Ishikawa (cell line): ENCODE data around the gene MS4A13.

Experiments used
- CEBPB ChIP-seq: IDR thresholded peaks from 2 replicates; pipeline ENCODE4 v1.6.1; 2012
- CREB1 ChIP-seq: IDR thresholded peaks from 2 replicates; pipeline ENCODE4 v1.6.1; 2012; ENCODE audit warnings: low read depth
- EGR1 ChIP-seq: IDR thresholded peaks from 2 replicates; pipeline ENCODE4 v1.6.1; 2012
- EP300 ChIP-seq: IDR thresholded peaks from 2 replicates; pipeline ENCODE4 v1.6.1; 2012; ENCODE audit warnings: borderline replicate concordance
- FOXM1 ChIP-seq: IDR thresholded peaks from 2 replicates; pipeline ENCODE4 v1.6.1; 2012; ENCODE audit warnings: low read depth, borderline replicate concordance
- MAX ChIP-seq: IDR thresholded peaks from 2 replicates; pipeline ENCODE4 v1.6.1; 2012
- NFIC ChIP-seq: IDR thresholded peaks from 2 replicates; pipeline ENCODE4 v1.6.1; 2012
- RAD21 ChIP-seq: IDR thresholded peaks from 2 replicates; pipeline ENCODE4 v1.6.1; 2012; ENCODE audit warnings: low read depth
- REST ChIP-seq: IDR thresholded peaks from 2 replicates; pipeline ENCODE4 v1.6.1; 2012; ENCODE audit warnings: low read depth, mild to moderate bottlenecking
- TAF1 ChIP-seq: IDR thresholded peaks from 2 replicates; pipeline ENCODE4 v1.6.1; 2012; ENCODE audit warnings: low read depth, mild to moderate bottlenecking
- TCF12 ChIP-seq: IDR thresholded peaks from 2 replicates; pipeline ENCODE4 v1.6.1; 2012; ENCODE audit warnings: low read depth
- TEAD4 ChIP-seq: IDR thresholded peaks from 2 replicates; pipeline ENCODE4 v1.6.1; 2012
- USF1 ChIP-seq: IDR thresholded peaks from 2 replicates; pipeline ENCODE4 v1.6.1; 2012
- YY1 ChIP-seq: IDR thresholded peaks from 2 replicates; pipeline ENCODE4 v1.6.1; 2012; ENCODE audit warnings: low read depth
- ZBTB7A ChIP-seq: IDR thresholded peaks from 2 replicates; pipeline ENCODE4 v1.6.1; 2012; ENCODE audit warnings: low read depth

The MS4A13 gene

GRCh38 chr11:60512651-60513225 lies 2.5 kb upstream of the MS4A13 start:
- TF ChIP-seq TCF12: no peak
- TF ChIP-seq EP300: no peak
- no peak for TF ChIP-seq TAF1
- no peak for TF ChIP-seq USF1
- no peak for TF ChIP-seq YY1
- TF ChIP-seq FOXM1: no peak
- TF ChIP-seq TEAD4: no peak
- no peak for TF ChIP-seq CEBPB
- no peak for TF ChIP-seq ZBTB7A
- no peak for TF ChIP-seq REST

- TF ChIP-seq CEBPB: no peak
- no peak for TF ChIP-seq USF1
- no peak for TF ChIP-seq EGR1
- no peak for TF ChIP-seq TCF12
- no peak for TF ChIP-seq ZBTB7A
- no peak for TF ChIP-seq FOXM1
- no peak for TF ChIP-seq NFIC
- no peak for TF ChIP-seq EP300
- TF ChIP-seq YY1: no peak
- TF ChIP-seq RAD21: no peak
- no peak for TF ChIP-seq TEAD4
- no peak for TF ChIP-seq REST
- no peak for TF ChIP-seq MAX
- no peak for TF ChIP-seq TAF1
- TF ChIP-seq CREB1: no peak
These were observed 1.4 kb upstream of the MS4A13 start for GRCh38 chr11:60513496-60514460.

- no peak for TF ChIP-seq TAF1
- TF ChIP-seq EP300: no peak
- no peak for TF ChIP-seq ZBTB7A
- TF ChIP-seq YY1: no peak
- no peak for TF ChIP-seq RAD21
- TF ChIP-seq CEBPB: no peak
- TF ChIP-seq EGR1: no peak
- no peak for TF ChIP-seq TEAD4
- no peak for TF ChIP-seq TCF12
- TF ChIP-seq FOXM1: no peak
- TF ChIP-seq NFIC: no peak
- TF ChIP-seq REST: no peak
- no peak for TF ChIP-seq MAX
- TF ChIP-seq USF1: no peak
- TF ChIP-seq CREB1: no peak
These were observed 13.3 kb downstream of the MS4A13 start for GRCh38 chr11:60528465-60528864.
